ENCODE measurements around the gene APAF1. TPM values are rescaled to one million over a fixed set of nuclear protein-coding genes. Genes with fewer than 3 reads are reported as not detected.

Gene APAF1
- total RNA-seq, 1 experiment from 2014 or later = 10.1 TPM

GRCh38 chr12:98669751-98670150 lies 24.7 kb downstream of the APAF1 start:
- Histone ChIP-seq H4K20me1 (ENCODE audit: low read length) (no peaks in the 10 kb centered on the region), H3K36me3 (ENCODE audit: low read depth, low read length) (0 out of 2 replicates have a peak, but pooled peaks cover 2% of the 10 kb centered on the region), H3K4me1 (ENCODE audit: insufficient read depth, low read length) (no peaks in the 10 kb centered on the region), H3K9me2 (replicated peaks; ENCODE audit: low read length) (no peaks in the 10 kb centered on the region), H3K4me2 (ENCODE audit: low read length) (no peak overlapping the region), H3F3A (ENCODE audit: low read length, unreplicated experiment) (no peaks in the 10 kb centered on the region), H3K27me3 (ENCODE audit: low read length) (no peaks in the 10 kb centered on the region), H2AFZ (ENCODE audit: low read length) (no peak overlapping the region), H3K9me3 (ENCODE audit: low read length) (no peaks in the 10 kb centered on the region), H3K79me2 (ENCODE audit: low read length) (no peaks in the 10 kb centered on the region), H3K27ac (ENCODE audit: low read length) (no peak overlapping the region), H3K4me3 (ENCODE audit: low read length) (no peak overlapping the region), H3K9ac (ENCODE audit: low read length) (no peak overlapping the region)
- ATAC-seq = no peak
- POLR2A ChIA-PET (ENCODE audit: unreplicated experiment) = no interaction called here
- TF ChIP-seq EZH2 (IDR thresholded peaks at IDR 0.05; ENCODE audit: low read length, unreplicated experiment) (no peak), EZH2phosphoT487 (IDR thresholded peaks at IDR 0.05; ENCODE audit: borderline replicate concordance, low read length) (no peak), CTCF (conservative IDR thresholded peaks at IDR 0.05; ENCODE audit: low read depth, low read length) (no peak)
- CTCF ChIA-PET = no interaction called here
- DNase-seq = no peak
- intact Hi-C loops (cut with micrococcal nuclease) = no loop called here
- BruUV-seq (replicated peaks) = no TSS peak

- ChIA-PET POLR2A (ENCODE audit: unreplicated experiment) (no interaction called here), CTCF (no interaction called here)
- Histone ChIP-seq H3K4me1 (ENCODE audit: insufficient read depth, low read length) (no peaks in the 10 kb centered on the region), H3K4me2 (ENCODE audit: low read length) (no peak overlapping the region), H4K20me1 (ENCODE audit: low read length) (no peaks in the 10 kb centered on the region), H3K9me2 (replicated peaks; ENCODE audit: low read length) (no peaks in the 10 kb centered on the region), H3K9ac (ENCODE audit: low read length) (no peak overlapping the region), H3F3A (ENCODE audit: low read length, unreplicated experiment) (no peaks in the 10 kb centered on the region), H3K27ac (ENCODE audit: low read length) (no peak overlapping the region), H2AFZ (ENCODE audit: low read length) (no peak overlapping the region), H3K4me3 (ENCODE audit: low read length) (no peak overlapping the region), H3K9me3 (ENCODE audit: low read length) (no peaks in the 10 kb centered on the region), H3K79me2 (ENCODE audit: low read length) (no peaks in the 10 kb centered on the region), H3K27me3 (ENCODE audit: low read length) (no peaks in the 10 kb centered on the region), H3K36me3 (ENCODE audit: low read depth, low read length) (0 out of 2 replicates have a peak, but pooled peaks cover 2% of the 10 kb centered on the region)
- intact Hi-C loops (cut with micrococcal nuclease) = no loop called here
- ATAC-seq = no peak
- BruUV-seq (replicated peaks) = no TSS peak
- no peak for TF ChIP-seq EZH2 (IDR thresholded peaks at IDR 0.05; ENCODE audit: low read length, unreplicated experiment)
- no peak for TF ChIP-seq CTCF (conservative IDR thresholded peaks at IDR 0.05; ENCODE audit: low read depth, low read length)
- TF ChIP-seq EZH2phosphoT487 (IDR thresholded peaks at IDR 0.05; ENCODE audit: borderline replicate concordance, low read length) = no peak
- no peak for DNase-seq
Measured at GRCh38 chr12:98671459-98671858, 26.4 kb downstream of the APAF1 start.

GRCh38 chr12:98674841-98675240 lies 29.8 kb downstream of the APAF1 start:
- DNase-seq = no peak
- ATAC-seq = no peak
- H3K9me2 ChIP-seq (replicated peaks; ENCODE audit: low read length) = no peaks in the 10 kb centered on the region
- H3K27me3 ChIP-seq (ENCODE audit: low read length) = no peaks in the 10 kb centered on the region
- no TSS peak for BruUV-seq (replicated peaks)
- ChIA-PET POLR2A (ENCODE audit: unreplicated experiment) (no interaction called here), CTCF (no interaction called here)
- H4K20me1 ChIP-seq (ENCODE audit: low read length) = no peaks in the 10 kb centered on the region
- H3K79me2 ChIP-seq (ENCODE audit: low read length) = no peaks in the 10 kb centered on the region
- intact Hi-C loops (cut with micrococcal nuclease) = no loop called here
- H3K4me3 ChIP-seq (ENCODE audit: low read length) = no peak overlapping the region
- H3K4me2 ChIP-seq (ENCODE audit: low read length) = no peak overlapping the region
- TF ChIP-seq CTCF (conservative IDR thresholded peaks at IDR 0.05; ENCODE audit: low read depth, low read length) (no peak), EZH2phosphoT487 (IDR thresholded peaks at IDR 0.05; ENCODE audit: borderline replicate concordance, low read length) (no peak), EZH2 (IDR thresholded peaks at IDR 0.05; ENCODE audit: low read length, unreplicated experiment) (no peak)
- no peak overlapping the region for H2AFZ ChIP-seq (ENCODE audit: low read length)
- no peaks in the 10 kb centered on the region for H3K9me3 ChIP-seq (ENCODE audit: low read length)
- H3K9ac ChIP-seq (ENCODE audit: low read length) = no peak overlapping the region
- no peaks in the 10 kb centered on the region for H3K4me1 ChIP-seq (ENCODE audit: insufficient read depth, low read length)
- H3K27ac ChIP-seq (ENCODE audit: low read length) = no peak overlapping the region
- H3F3A ChIP-seq (ENCODE audit: low read length, unreplicated experiment) = no peaks in the 10 kb centered on the region
- H3K36me3 ChIP-seq (ENCODE audit: low read depth, low read length) = 0 out of 2 replicates have a peak, but pooled peaks cover 2% of the 10 kb centered on the region
